Prostate gland (tissue), 2 donors: ENCODE results near the gene TRAPPC2B.

Experiments
- POLR2AphosphoS5 ChIP-seq: sonication (generic); formaldehyde crosslinking; IDR thresholded peaks from one replicate; pipeline ENCODE4 v1.6.1; 2017; ENCODE audit warnings: antibody characterized with exemption
- TF ChIP-seq, protein P1 (sequence below), 4 experiments: fragments of 200-600 bp in 2 of 4; fragments of 450-650 bp in 2 of 4; sonication (generic) in 2 of 4; IDR thresholded peaks; 1 replicate in 3 of 4; 2 replicates in 1 of 4; pipeline ENCODE4 v1.5.1; 2016 to 2019; ENCODE audit warnings: antibody characterized with exemption in 4 of 4, mild to moderate bottlenecking in 2 of 4, moderate library complexity in 2 of 4

DNA sequence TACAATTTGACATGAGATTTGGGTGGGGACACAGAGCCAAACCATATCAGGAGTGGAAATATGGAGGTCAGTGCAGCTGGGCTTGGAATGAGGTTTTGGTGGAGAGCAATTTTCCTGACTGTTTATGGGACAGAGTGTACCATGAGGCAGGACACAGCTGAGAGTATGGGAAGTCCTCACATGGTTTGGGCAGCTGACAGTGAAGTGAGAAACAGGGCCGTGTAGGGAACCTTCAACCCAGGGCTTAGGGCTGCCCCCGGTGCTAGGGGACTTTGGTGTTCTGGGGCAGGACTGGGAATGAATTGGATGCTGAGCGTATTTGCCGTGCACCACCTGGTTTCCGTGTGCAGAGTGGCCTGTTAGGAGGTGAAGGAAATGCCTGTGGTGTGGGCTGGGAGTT is 32.4 kb downstream of the TRAPPC2B start:
- no peak for TF ChIP-seq POLR2AphosphoS5
- TF ChIP-seq, protein P1, sequence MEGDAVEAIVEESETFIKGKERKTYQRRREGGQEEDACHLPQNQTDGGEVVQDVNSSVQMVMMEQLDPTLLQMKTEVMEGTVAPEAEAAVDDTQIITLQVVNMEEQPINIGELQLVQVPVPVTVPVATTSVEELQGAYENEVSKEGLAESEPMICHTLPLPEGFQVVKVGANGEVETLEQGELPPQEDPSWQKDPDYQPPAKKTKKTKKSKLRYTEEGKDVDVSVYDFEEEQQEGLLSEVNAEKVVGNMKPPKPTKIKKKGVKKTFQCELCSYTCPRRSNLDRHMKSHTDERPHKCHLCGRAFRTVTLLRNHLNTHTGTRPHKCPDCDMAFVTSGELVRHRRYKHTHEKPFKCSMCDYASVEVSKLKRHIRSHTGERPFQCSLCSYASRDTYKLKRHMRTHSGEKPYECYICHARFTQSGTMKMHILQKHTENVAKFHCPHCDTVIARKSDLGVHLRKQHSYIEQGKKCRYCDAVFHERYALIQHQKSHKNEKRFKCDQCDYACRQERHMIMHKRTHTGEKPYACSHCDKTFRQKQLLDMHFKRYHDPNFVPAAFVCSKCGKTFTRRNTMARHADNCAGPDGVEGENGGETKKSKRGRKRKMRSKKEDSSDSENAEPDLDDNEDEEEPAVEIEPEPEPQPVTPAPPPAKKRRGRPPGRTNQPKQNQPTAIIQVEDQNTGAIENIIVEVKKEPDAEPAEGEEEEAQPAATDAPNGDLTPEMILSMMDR (IDR thresholded peaks at IDR 0.05): no peak
